Adrenal gland (tissue), 12 donors: ENCODE measurements around the gene ALOX5. TPM values are rescaled to one million over a fixed set of nuclear protein-coding genes. Genes with fewer than 3 reads are reported as not detected.
"Not testable (repeated sequence)": the region's sequence is repeated elsewhere in the genome, so short reads cannot be mapped to it uniquely, and the experiment has no call there.

ENCODE experiments used
- DNase-seq, 7 donors: peaks; one replicate each; pipeline ENCODE4 v3.0.0-alpha.2; 2019 to 2020
- H3K27ac ChIP-seq, 5 donors: fragments of 200-600 bp; sonication (generic) in 4 of 5; 1 replicate in 3 of 5; 2 replicates in 2 of 5; pipeline versions ENCODE4 v1.5.1 to v1.8.0; 2016 to 2020; ENCODE audit warnings: mild to moderate bottlenecking in 1 of 5
- H3K27me3 ChIP-seq: fragments of 200-600 bp; 2 replicates; pipeline ENCODE4 v1.8.0; 2021
- H3K36me3 ChIP-seq, 2 donors: fragments of 200-600 bp; replicated peaks in 1 of 2; 1 replicate in 1 of 2; 2 replicates in 1 of 2; pipeline versions ENCODE4 v1.5.1 to v1.8.0; 2018 to 2022
- H3K4me1 ChIP-seq, 2 donors: fragments of 200-600 bp; replicated peaks in 1 of 2; 1 replicate in 1 of 2; 2 replicates in 1 of 2; pipeline versions ENCODE4 v1.5.1 to v1.8.0; 2018 to 2021
- H3K4me3 ChIP-seq, 4 donors: fragments of 200-600 bp; sonication (generic) in 3 of 4; one replicate each; pipeline ENCODE4 v1.5.1; 2016 to 2018
- H3K9me3 ChIP-seq, 3 donors: fragments of 200-600 bp; sonication (generic) in 1 of 3; replicated peaks in 1 of 3; 1 replicate in 2 of 3; 2 replicates in 1 of 3; pipeline versions ENCODE4 v1.5.1 to v1.8.0; 2016 to 2021
- CTCF ChIP-seq, 6 experiments: fragments of 450-650 bp in 4 of 6; fragments of 200-600 bp in 2 of 6; sonication (generic) in 1 of 6; IDR thresholded peaks; 1 replicate in 5 of 6; 2 replicates in 1 of 6; pipeline versions ENCODE4 v1.5.1 to v1.8.0; 2016 to 2021; ENCODE audit warnings: antibody characterized with exemption in 6 of 6, mild to moderate bottlenecking in 2 of 6, moderate library complexity in 1 of 6
- POLR2A ChIP-seq, 2 donors: fragments of 450-650 bp; IDR thresholded peaks; one replicate each; pipeline ENCODE4 v1.6.1; 2017; ENCODE audit warnings: antibody characterized with exemption in 2 of 2, mild to moderate bottlenecking in 2 of 2, moderate library complexity in 1 of 2
- WGBS, 4 donors: extraction: QIAGEN DNeasy Blood & Tissue Kit in 2 of 4; methylation state at CpG; one replicate each; pipeline versions ENCODE4 v1.1.5 to v1.1.7; 2013 to 2017; 5-methylcytosine and 5-hydroxymethylcytosine counted together
- intact Hi-C, 2 donors: fragments of 100-400 bp; cut with DNase I; formaldehyde crosslinking; loops; one replicate each; pipeline versions ENCODE4 v1.14.1 to v1.15.0; 2022 to 2023
- polyA plus RNA-seq, 3 donors: library from polyadenylated mRNA; stranded (reverse); fragments of 200-250 nt in 2 of 3; fragments of 350-450 nt in 1 of 3; fragmentation: Illumina TruSeq in 1 of 3; extraction: RNeasy Lipid Tissue Mini Kit (QIAGEN cat#74804) in 1 of 3; gene quantifications; one replicate each; pipeline ENCODE4 v1.2.3, GENCODE V29; 2013 to 2014
- total RNA-seq, 9 donors: library from RNA; depleted of rRNA in 4 of 9; stranded (reverse); fragments of >200 nt in 4 of 9; fragments of 120-200 nt in 1 of 9; fragmentation: NEBNext Ultra II Directional in 1 of 9; extraction: Animal tissue kit (Norgen Biotek cat#: 25700) in 1 of 9; gene quantifications; one replicate each; pipeline versions ENCODE4 v1.1.0 to v1.2.4, GENCODE V29; 2013 to 2023
- donor health status: healthy with polysubstance abuse.
- donor health status: Bipolar disorder and iron deficiency.
- donor health status: DM: yes; HTN: yes; CAD: no.
- donor health status: DM: no; HTN: no; CAD: no.
- donor health status: DM: no; HTN: no; CAD: no.
- donor health status: DM: yes; HTN: yes; CAD: no.

The ALOX5 gene
- total and polyA plus RNA-seq, 12 donors: 1.00 to 60.0 (median 17.7) TPM

- H3K4me1 ChIP-seq, H3K4me3 ChIP-seq, intact Hi-C loops, H3K9me3 ChIP-seq, H3K36me3 ChIP-seq, DNase-seq, H3K27ac ChIP-seq, H3K27me3 ChIP-seq: not testable (repeated sequence)
- WGBS, 4 donors: 81 to 94% (median 93%) methylated on average over 9 to 20 of the region's 20 CpGs
Measured at GRCh38 chr10:45347464-45347863, 26.6 kb upstream of the ALOX5 start.

- intact Hi-C loops, H3K4me1 ChIP-seq, H3K27me3 ChIP-seq, H3K36me3 ChIP-seq, H3K9me3 ChIP-seq, H3K4me3 ChIP-seq, DNase-seq, H3K27ac ChIP-seq: not testable (repeated sequence)
- WGBS, 4 donors: 92 to 93% (median 92%) methylated on average over 13 to 30 of the region's 31 CpGs
Measured at GRCh38 chr10:45348196-45348765, 25.7 kb upstream of the ALOX5 start.

- H3K4me1 ChIP-seq: no peaks in the 10 kb centered on the region
- H3K9me3 ChIP-seq: no peaks in the 10 kb centered on the region
- H3K36me3 ChIP-seq: no peaks in the 10 kb centered on the region
- TF ChIP-seq CTCF (IDR thresholded peaks at IDR 0.05) (no peak), POLR2A (IDR thresholded peaks at IDR 0.05) (no peak)
- intact Hi-C loops: no loop called here
- no peak overlapping the region for H3K27ac ChIP-seq
- DNase-seq: no peak
- H3K4me3 ChIP-seq: no peak overlapping the region
- no peaks in the 10 kb centered on the region for H3K27me3 ChIP-seq
- 69 to 73% (median 73%) methylated on average over 1 of the region's 1 CpG for WGBS, 4 donors
Measured at GRCh38 chr10:45353186-45353585, 20.8 kb upstream of the ALOX5 start.

- intact Hi-C loops: no loop called here
- no peak overlapping the region for H3K27ac ChIP-seq
- H3K4me3 ChIP-seq: no peak overlapping the region
- WGBS, 4 donors: 55 to 65% (median 60%) methylated on average over 3 of the region's 3 CpGs
- H3K36me3 ChIP-seq: no peaks in the 10 kb centered on the region
- no peaks in the 10 kb centered on the region for H3K4me1 ChIP-seq
- no peak for TF ChIP-seq POLR2A (IDR thresholded peaks at IDR 0.05)
- no peak for TF ChIP-seq CTCF (IDR thresholded peaks at IDR 0.05)
- H3K9me3 ChIP-seq: no peaks in the 10 kb centered on the region
- DNase-seq: peak in 6 of 7 donors; percentile 46 to 67 (median 54)
- H3K27me3 ChIP-seq: no peaks in the 10 kb centered on the region
Measured at GRCh38 chr10:45354261-45354660, 19.8 kb upstream of the ALOX5 start.

- intact Hi-C loops: no loop called here
- WGBS, 4 donors: 78 to 88% (median 83%) methylated on average over 4 of the region's 4 CpGs
- H3K4me3 ChIP-seq: no peak overlapping the region
Measured at GRCh38 chr10:45355494-45355893, 18.5 kb upstream of the ALOX5 start.

GRCh38 chr10:45358961-45359360 is 15.1 kb upstream of the ALOX5 start:
- H3K9me3 ChIP-seq, H3K4me3 ChIP-seq, H3K36me3 ChIP-seq, H3K27ac ChIP-seq, H3K4me1 ChIP-seq, H3K27me3 ChIP-seq, DNase-seq, intact Hi-C loops: not testable (repeated sequence)
- 64 to 76% (median 72%) methylated on average over 5 to 7 of the region's 7 CpGs for WGBS, 4 donors

More at GRCh38 chr10:45355494-45355893, 18.5 kb upstream of the ALOX5 start:
- TF ChIP-seq POLR2A (IDR thresholded peaks at IDR 0.05) (no peak), CTCF (IDR thresholded peaks at IDR 0.05) (no peak)
- H3K9me3 ChIP-seq: no peaks in the 10 kb centered on the region
- H3K27ac ChIP-seq: no peak overlapping the region
- DNase-seq: no peak
- H3K4me1 ChIP-seq: no peaks in the 10 kb centered on the region
- H3K36me3 ChIP-seq: no peaks in the 10 kb centered on the region
- H3K27me3 ChIP-seq: no peaks in the 10 kb centered on the region

GRCh38 chr10:45361983-45362799 is 11.8 kb upstream of the ALOX5 start:
- 61 to 67% (median 66%) methylated on average over 17 to 18 of the region's 18 CpGs for WGBS, 4 donors

GRCh38 chr10:45367643-45368042 is 6.4 kb upstream of the ALOX5 start:
- WGBS, 4 donors: 76 to 83% (median 79%) methylated on average over 3 of the region's 3 CpGs
- H3K36me3 ChIP-seq, H3K4me3 ChIP-seq, H3K27ac ChIP-seq, H3K9me3 ChIP-seq, H3K4me1 ChIP-seq, intact Hi-C loops, DNase-seq, H3K27me3 ChIP-seq: not testable (repeated sequence)

More at GRCh38 chr10:45361983-45362799, 11.8 kb upstream of the ALOX5 start:
- intact Hi-C loops, H3K36me3 ChIP-seq, H3K27ac ChIP-seq, H3K9me3 ChIP-seq, H3K4me3 ChIP-seq, H3K4me1 ChIP-seq, DNase-seq, H3K27me3 ChIP-seq: not testable (repeated sequence)
